ELR (cell line): Measurements from ENCODE around the gene TUBG1.

ENCODE experiments used
- DNase-seq: peaks from one replicate; pipeline ENCODE4 v3.0.0-alpha.2; 2015; ENCODE audit warnings: low read depth

TUBG1 gene

GRCh38 chr17:42609182-42609813 lies at the start of gene TUBG1, which contains the start of gene RETREG3:
Gene TUBG1 (plus strand): TSS chr17:42609683. CDS start chr17:42609738, 55 bp downstream.
Gene RETREG3 (minus strand): TSS chr17:42609374. CDS start chr17:42609324, 50 bp downstream.
- peak; percentile 100 for DNase-seq

DNA sequence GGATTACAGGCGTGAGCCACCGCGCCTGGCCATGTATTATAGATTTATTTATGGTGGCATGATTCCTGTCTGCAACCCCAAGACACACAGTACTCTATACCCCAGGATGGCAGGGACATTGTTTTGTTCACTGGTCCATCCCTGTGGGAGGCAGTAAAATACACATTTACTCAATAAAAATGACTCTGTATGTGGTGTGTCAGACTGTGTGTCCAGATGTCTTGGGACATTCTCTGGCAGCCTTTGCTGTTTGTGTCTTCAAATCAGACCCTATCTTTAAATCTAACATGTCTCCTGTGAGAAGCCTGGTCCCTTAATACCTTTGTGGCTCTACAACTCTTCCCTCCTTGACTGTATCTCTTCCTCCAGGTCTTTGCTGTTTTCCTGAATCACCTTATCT lies 49.2 kb upstream of the TUBG1 start:
- DNase-seq, result no peak

DNA sequence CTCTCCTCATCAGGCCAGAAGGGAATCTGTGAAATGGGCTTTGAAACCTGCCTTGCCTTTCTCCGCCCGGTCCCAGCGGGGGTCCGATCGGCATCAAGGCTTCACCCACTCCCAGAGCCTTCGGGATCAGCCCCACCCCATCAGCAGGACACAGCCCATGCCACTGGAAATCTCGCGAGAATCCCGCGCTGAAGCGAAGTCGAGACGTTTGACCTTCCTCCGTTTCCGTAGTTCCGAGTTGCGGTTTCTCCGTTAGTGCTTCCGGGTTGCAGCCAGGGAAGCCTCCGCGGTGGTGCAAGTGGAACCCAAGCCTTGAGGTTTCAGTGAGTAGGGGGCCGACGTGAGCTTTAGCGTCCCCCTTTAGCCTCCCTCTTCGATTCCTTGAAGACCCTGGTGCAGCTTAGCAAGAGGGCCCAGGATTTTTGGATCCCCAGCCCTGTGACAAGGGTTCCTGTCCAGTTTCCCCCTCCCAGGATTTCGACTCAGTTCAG lies 47.5 kb upstream of the TUBG1 start, which contains the start of gene COASY:
TSS of gene COASY (plus strand) at position 252 of the 491 bp plus-strand sequence. CDS start 475 bp downstream, outside the sequence.
- peak; percentile 99 for DNase-seq

DNA sequence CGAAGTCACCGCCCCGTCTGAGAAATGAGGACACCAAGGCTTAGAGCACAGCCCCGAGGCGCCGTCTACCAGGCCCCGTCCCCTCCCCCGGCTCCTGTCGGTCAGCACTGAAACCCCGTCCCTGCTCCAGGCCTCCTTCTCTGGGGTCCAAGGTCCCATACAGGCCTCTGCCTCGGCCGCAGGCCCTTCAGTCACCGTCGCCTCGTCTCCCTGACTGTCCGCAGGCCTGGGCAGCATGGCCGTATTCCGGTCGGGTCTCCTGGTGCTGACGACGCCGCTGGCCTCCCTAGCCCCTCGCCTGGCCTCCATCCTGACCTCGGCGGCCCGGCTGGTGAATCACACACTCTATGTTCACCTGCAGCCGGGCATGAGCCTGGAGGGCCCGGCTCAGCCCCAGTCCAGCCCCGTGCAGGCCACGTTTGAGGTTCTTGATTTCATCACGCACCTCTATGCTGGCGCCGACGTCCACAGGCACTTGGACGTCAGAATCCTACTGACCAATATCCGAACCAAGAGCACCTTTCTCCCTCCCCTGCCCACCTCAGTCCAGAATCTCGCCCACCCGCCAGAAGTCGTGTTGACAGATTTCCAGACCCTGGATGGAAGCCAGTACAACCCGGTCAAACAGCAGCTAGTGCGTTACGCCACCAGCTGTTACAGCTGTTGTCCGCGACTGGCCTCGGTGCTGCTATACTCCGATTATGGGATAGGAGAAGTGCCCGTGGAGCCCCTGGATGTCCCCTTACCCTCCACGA lies 46.9 kb upstream of the TUBG1 start:
- DNase-seq, result peak; percentile 54

GRCh38 chr17:42563143-42563509 lies 46.4 kb upstream of the TUBG1 start:
- no peak for DNase-seq

- DNase-seq, result peak; percentile 36
Measured at GRCh38 chr17:42563543-42563942, 45.9 kb upstream of the TUBG1 start.

DNA sequence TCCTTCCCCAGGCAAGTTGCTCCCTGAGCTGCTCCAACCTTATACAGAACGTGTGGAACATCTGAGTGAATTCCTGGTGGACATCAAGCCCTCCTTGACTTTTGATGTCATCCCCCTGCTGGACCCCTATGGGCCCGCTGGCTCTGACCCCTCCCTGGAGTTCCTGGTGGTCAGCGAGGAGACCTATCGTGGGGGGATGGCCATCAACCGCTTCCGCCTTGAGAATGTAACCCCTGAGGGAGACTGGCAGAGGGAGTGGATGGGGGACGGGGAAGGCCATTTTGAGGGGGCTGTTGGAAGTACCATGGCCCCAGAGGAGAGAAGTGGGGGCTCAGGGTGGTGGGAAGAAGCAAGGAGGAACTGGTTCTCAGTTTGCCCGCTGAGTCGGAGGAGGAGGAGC lies 45.5 kb upstream of the TUBG1 start:
- no peak for DNase-seq

DNA sequence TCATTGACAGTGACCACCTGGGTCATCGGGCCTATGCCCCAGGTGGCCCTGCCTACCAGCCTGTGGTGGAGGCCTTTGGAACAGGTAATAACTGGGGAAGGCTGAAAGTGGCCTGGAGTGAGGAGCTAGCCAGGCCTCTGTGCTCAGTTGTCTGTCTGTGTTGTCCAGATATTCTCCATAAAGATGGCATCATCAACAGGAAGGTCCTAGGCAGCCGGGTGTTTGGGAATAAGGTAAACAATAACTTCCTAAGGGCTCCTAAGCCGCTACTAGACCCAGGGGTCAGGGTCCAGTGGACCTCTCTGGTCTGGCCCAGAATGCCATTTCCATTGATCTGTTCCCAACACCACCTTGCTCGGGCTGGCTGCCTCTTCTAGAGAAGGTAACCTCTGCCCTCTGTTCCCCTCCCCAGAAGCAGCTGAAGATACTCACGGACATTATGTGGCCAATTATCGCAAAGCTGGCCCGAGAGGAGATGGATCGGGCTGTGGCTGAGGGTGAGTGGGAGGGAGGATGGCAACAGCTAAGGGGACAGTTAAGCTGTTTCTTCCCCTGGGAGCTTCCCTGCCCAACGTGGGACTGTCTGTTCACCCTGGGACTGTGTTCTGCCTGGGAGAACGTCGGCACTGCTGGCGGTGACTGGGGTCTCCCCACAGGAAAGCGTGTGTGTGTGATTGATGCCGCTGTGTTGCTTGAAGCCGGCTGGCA lies 44.5 kb upstream of the TUBG1 start:
- no peak for DNase-seq

GRCh38 chr17:42565523-42566214 lies 43.8 kb upstream of the TUBG1 start:
- DNase-seq, result no peak

GRCh38 chr17:42566215-42566882 lies 43.1 kb upstream of the TUBG1 start:
- no peak for DNase-seq

GRCh38 chr17:42566883-42567573 lies 42.5 kb upstream of the TUBG1 start, which contains the start of gene MLX:
Gene MLX (plus strand): TSS chr17:42567100. CDS start chr17:42567125, 25 bp downstream.
- peak; percentile 94 for DNase-seq

GRCh38 chr17:42568341-42569111 lies 41.0 kb upstream of the TUBG1 start:
- no peak for DNase-seq

DNA sequence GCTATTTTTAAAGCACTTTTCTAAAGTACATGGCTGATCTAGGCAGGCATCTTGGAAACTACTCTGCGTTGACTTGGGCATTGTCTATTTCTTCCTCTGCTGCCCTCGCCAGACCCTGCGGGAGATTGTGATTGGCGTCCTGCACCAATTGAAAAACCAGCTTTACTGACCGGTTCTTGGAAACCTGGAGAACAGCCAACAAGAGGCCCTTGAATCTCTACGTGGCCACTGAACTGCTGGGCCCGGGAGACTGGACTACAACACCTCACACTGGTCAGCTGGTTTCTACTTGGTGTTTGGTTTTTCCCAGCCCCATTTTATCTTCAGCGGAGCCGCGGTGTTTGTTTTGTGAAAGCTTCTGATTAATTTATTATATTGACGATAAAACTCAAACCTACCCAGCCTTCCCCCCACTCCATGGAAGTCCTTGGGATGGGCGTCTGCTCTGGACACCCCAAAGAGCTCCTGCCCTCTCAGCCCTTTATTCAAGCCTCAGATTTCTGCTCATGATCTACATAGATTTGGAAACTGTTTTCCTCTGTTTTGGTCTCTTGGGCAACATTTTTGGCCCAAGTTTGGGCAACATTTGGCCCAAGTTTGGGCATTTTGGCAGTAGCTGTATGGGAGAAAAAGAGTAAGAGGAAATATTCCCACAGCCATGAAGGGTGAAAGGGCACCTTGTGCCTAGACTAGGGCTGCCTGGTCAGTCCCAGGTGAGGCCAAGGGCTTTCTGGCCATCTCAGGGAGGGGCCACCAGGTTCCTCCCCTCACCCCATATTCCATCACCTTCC lies 37.9 kb upstream of the TUBG1 start:
- no peak for DNase-seq

- DNase-seq, result no peak
Measured at GRCh38 chr17:42573095-42573494, 36.4 kb upstream of the TUBG1 start.

DNA sequence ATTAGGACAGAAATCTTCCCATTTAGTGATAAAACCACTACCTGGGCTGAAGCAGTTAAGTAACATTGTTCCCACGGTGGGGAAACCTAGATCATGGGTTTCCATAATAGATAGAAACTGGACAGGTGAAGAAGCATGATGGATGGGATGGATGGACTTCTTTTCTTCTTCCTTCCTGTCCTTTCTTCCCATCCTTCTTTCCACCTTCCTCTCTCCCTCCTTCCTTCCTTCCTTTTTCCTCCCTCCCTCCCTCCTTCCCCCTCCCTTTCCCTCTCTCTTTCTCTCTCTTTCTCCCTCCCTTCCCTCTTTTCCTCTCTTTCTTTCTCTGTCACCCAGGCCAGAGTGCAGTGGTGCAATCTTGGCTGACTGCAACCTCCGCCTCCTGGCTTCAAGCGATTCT lies 35.0 kb upstream of the TUBG1 start:
- DNase-seq, result no peak

DNA sequence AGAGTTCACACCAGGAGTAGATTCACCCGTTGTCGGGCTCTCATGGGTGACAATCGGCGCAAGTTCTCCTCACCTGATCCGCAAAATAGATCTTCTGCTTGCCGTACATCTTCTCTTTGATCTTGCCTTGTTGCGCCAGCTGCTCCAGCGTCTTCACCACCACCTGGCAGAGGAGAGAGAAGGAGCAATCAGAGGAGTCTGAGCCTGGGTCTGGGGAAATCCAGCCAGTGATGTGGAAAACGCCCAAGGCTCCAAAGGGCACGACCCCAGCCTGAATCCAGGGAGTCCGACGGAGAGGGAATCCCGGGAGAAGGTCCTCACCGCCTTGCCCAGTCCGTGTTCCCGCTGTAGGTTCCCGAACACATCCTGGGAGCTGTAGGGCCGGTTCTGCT lies 32.3 kb upstream of the TUBG1 start:
- no peak for DNase-seq

GRCh38 chr17:42577532-42578281 lies 31.8 kb upstream of the TUBG1 start, which contains the start of gene PSMC3IP:
Gene PSMC3IP (minus strand): TSS chr17:42577729. CDS start chr17:42577686, 43 bp downstream.
- DNase-seq, result peak; percentile 98

- DNase-seq, result peak; percentile 86
Measured at GRCh38 chr17:42578282-42578869, 31.1 kb upstream of the TUBG1 start.
